ENCODE measurements around the gene HTT. TPM values are rescaled to one million over a fixed set of nuclear protein-coding genes. Genes with fewer than 3 reads are reported as not detected.
A peak's percentile ranks its signal among the peaks of the same experiment; 100 is the strongest.

HTT gene
- total RNA-seq, 4 donors from 2014 or later, result 31.1 to 48.6 (median 43.0) TPM

DNA sequence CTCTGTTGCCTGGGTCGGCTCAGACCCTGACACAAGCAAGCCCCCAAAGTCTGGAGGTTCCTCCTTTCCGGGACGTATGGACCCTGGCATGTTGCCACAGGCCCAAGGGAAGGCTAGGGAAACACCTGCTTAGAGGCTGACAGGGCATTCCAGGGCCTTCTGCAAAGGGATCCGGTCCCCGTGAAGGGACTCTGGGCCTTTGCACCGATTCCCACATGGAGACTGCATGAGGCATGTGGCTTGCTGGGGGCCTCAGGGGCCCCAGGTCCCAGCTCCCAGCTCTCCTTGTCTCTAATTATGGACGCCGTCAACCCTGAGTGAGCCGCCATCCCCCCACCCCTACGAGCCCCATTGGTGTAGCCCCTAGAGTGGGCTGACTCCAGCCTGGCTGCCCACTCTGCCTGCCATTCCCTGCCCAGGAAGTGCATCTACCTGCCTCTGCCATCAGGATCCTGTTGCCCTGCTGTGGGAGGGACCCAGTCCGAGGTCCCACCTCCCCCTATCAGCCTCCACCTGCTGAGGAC, 214.2 kb downstream of the HTT start:
- 60 to 92% methylated on average over 1 to 2 of the region's 11 CpGs for WGBS, 2 donors (ENCODE audit: low coverage in 1 of 2)
- H3K4me1 ChIP-seq, result peaks cover 0 to 52% (median 5%) of the 10 kb centered on the region in 3 donors
- H3K27me3 ChIP-seq, result peaks cover 18% of the 10 kb centered on the region
- TF ChIP-seq, protein P1, sequence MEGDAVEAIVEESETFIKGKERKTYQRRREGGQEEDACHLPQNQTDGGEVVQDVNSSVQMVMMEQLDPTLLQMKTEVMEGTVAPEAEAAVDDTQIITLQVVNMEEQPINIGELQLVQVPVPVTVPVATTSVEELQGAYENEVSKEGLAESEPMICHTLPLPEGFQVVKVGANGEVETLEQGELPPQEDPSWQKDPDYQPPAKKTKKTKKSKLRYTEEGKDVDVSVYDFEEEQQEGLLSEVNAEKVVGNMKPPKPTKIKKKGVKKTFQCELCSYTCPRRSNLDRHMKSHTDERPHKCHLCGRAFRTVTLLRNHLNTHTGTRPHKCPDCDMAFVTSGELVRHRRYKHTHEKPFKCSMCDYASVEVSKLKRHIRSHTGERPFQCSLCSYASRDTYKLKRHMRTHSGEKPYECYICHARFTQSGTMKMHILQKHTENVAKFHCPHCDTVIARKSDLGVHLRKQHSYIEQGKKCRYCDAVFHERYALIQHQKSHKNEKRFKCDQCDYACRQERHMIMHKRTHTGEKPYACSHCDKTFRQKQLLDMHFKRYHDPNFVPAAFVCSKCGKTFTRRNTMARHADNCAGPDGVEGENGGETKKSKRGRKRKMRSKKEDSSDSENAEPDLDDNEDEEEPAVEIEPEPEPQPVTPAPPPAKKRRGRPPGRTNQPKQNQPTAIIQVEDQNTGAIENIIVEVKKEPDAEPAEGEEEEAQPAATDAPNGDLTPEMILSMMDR (IDR thresholded peaks at IDR 0.05), result no peak
- TF ChIP-seq POLR2A (IDR thresholded peaks at IDR 0.05) (no peak), POLR2AphosphoS5 (IDR thresholded peaks at IDR 0.05) (no peak), EP300 (IDR thresholded peaks at IDR 0.05) (no peak)
- H3K36me3 ChIP-seq, result no peaks in the 10 kb centered on the region
- no peaks in the 10 kb centered on the region for H3K9me3 ChIP-seq
- no peak overlapping the region for H3K4me3 ChIP-seq
- no peak for ATAC-seq
- no peak overlapping the region for H3K27ac ChIP-seq

DNA sequence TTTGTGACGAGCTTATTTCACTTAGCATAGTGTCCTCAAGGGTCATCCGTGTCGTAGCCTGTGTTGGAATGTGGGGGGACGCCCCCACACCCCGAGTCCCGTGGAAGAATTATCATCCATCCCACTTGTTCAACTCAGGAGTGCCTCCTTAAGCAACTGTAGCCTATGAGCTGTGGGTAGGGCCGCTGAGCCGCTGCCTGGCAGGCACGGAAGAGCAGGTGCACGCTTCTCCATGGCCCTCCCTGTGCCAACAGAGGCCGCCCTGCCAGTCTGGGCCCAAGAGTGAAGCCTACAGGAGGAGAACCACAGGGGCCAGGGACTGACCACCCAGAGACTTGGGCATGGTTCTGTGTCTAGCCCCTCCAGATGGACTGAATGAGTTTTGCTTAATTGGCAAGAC, 216.0 kb downstream of the HTT start:
- no peaks in the 10 kb centered on the region for H3K9me3 ChIP-seq
- H3K4me1 ChIP-seq, result peaks cover 0 to 67% (median 5%) of the 10 kb centered on the region in 3 donors
- H3K4me3 ChIP-seq, result no peak overlapping the region
- H3K36me3 ChIP-seq, result no peaks in the 10 kb centered on the region
- peaks cover 5% of the 10 kb centered on the region for H3K27me3 ChIP-seq
- TF ChIP-seq, protein P1 (IDR thresholded peaks at IDR 0.05), result no peak
- TF ChIP-seq POLR2A (IDR thresholded peaks at IDR 0.05) (no peak), POLR2AphosphoS5 (IDR thresholded peaks at IDR 0.05) (no peak), EP300 (IDR thresholded peaks at IDR 0.05) (no peak)
- 100% methylated on average over 1 of the region's 11 CpGs; no CpG with 5 or more reads in 1 of the 2 donors for WGBS, 2 donors (ENCODE audit: low coverage in 1 of 2)
- H3K27ac ChIP-seq, result no peak overlapping the region
- ATAC-seq, result no peak

DNA sequence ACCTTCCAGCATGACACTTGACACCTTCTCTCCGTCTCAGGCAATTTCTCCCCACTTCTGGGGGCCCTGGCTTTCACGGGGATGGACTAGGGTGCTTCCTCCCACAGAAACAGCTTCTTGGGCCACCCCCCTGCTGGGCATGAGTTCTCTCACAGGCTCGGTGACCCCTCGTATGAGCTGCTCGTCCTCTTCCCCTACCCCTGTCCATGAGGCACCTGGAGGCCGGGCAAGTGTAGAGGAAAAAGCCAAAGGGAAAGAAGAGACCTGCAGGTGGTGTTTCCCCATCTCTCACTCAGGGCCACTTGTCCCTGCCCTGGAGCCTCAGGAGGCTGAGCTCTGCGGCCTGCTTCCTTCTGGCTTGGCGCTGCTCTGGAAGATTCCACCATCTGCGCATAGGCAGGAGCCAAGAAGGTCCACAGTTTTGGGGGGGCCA, 216.4 kb downstream of the HTT start:
- no peak for ATAC-seq
- Histone ChIP-seq H3K27me3 (peaks cover under 1% of the 10 kb centered on the region), H3K9me3 (no peaks in the 10 kb centered on the region), H3K4me1 (peaks cover 0 to 65% (median 5%) of the 10 kb centered on the region in 3 donors), H3K36me3 (no peaks in the 10 kb centered on the region), H3K4me3 (no peak overlapping the region), H3K27ac (peak overlapping the region in 2 of 4 donors; percentile 97 to 99)
- TF ChIP-seq POLR2AphosphoS5 (IDR thresholded peaks at IDR 0.05), result no peak
- TF ChIP-seq POLR2A (IDR thresholded peaks at IDR 0.05), result no peak
- TF ChIP-seq, protein P1 (IDR thresholded peaks at IDR 0.05), result no peak
- TF ChIP-seq EP300 (IDR thresholded peaks at IDR 0.05), result no peak
- 97% methylated on average over 5 of the region's 9 CpGs; no CpG with 5 or more reads in 1 of the 2 donors for WGBS, 2 donors (ENCODE audit: low coverage in 1 of 2)

DNA sequence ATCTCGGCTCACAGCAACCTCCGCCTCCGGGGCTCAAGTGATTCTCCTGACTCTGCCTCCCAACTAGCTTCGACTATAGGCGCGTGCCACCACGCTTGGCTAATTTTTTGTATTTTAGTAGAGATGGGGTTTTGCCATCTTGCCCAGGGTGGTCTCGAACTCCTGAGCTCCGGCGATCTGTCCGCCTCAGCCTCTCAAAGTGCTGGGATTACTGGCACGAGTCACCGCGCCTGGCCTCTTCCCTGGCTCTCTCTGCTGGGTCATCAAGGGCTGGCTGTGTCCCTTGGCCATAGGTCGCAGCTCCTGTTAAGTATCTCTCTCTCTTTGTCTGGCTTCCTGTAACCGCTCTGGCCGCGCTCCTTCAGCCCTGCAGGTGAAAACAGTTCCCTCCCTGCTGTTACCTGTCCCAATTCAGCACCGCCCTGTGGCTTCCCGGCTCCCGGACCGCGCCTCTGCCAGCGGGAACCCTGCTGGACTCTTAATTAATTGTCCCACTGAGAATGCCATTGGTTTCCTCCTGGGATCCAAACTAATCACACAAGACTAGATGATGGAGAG, 217.0 kb downstream of the HTT start:
- Histone ChIP-seq H3K36me3 (no peaks in the 10 kb centered on the region), H3K27me3 (no peaks in the 10 kb centered on the region), H3K4me3 (peak overlapping the region; percentile 95 to 96), H3K9me3 (peaks cover 0 to under 1% (median 0%) of the 10 kb centered on the region in 3 donors), H3K27ac (peak overlapping the region; percentile 97 to 99 (median 98)), H3K4me1 (peaks cover 0 to 59% (median 5%) of the 10 kb centered on the region in 3 donors)
- no peak for TF ChIP-seq POLR2AphosphoS5 (IDR thresholded peaks at IDR 0.05)
- TF ChIP-seq, protein P1 (IDR thresholded peaks at IDR 0.05), result peak in 1 of 4 experiments; percentile 6
- no peak for TF ChIP-seq EP300 (IDR thresholded peaks at IDR 0.05)
- no peak for TF ChIP-seq POLR2A (IDR thresholded peaks at IDR 0.05)
- 58 to 80% methylated on average over 1 to 9 of the region's 24 CpGs for WGBS, 2 donors (ENCODE audit: low coverage in 1 of 2)
- no peak for ATAC-seq
